Measurements from ENCODE around the gene FGF6.
"Not testable (repeated sequence)": the region's sequence is repeated elsewhere in the genome, so short reads cannot be mapped to it uniquely, and the experiment has no call there.

Gene FGF6

GRCh38 chr12:4471256-4471655 lies 25.6 kb upstream of the FGF6 start:
- Histone ChIP-seq H3K4me2 (ENCODE audit: insufficient read depth, low read length) (no peak overlapping the region), H3K79me2 (ENCODE audit: insufficient read depth, low read length) (no peaks in the 10 kb centered on the region), H3K27ac (ENCODE audit: low read length) (no peak overlapping the region), H3K27me3 (ENCODE audit: insufficient read depth, low read length, poor library complexity) (peaks cover 8% of the 10 kb centered on the region), H4K20me1 (ENCODE audit: insufficient read depth, low read length) (no peaks in the 10 kb centered on the region), H3K9me3 (ENCODE audit: insufficient read depth, low read length, severe bottlenecking) (no peaks in the 10 kb centered on the region), H3K9ac (ENCODE audit: low read depth, low read length) (no peak overlapping the region), H3K36me3 (ENCODE audit: insufficient read depth, low read length) (no peaks in the 10 kb centered on the region), H2AFZ (ENCODE audit: low read depth, low read length) (no peak overlapping the region), H3K4me1 (ENCODE audit: insufficient read depth, low read length) (no peaks in the 10 kb centered on the region), H3K4me3 (ENCODE audit: low read depth in 1 of 2, low read length in 2 of 2) (no peak overlapping the region)
- no peak for TF ChIP-seq CTCF (IDR thresholded peaks at IDR 0.05; ENCODE audit: borderline replicate concordance, extremely low read depth, low read length, poor library complexity, severe bottlenecking)
- no peak for TF ChIP-seq EZH2 (IDR thresholded peaks at IDR 0.05; ENCODE audit: borderline replicate concordance, low read depth, low read length, severe bottlenecking)
- ATAC-seq (ENCODE audit: insufficient read depth, low read depth) (no peak), DNase-seq (no peak)

GRCh38 chr12:4468994-4469393 lies 23.4 kb upstream of the FGF6 start:
- no peak overlapping the region for H3K4me3 ChIP-seq (ENCODE audit: low read depth in 1 of 2, low read length in 2 of 2)
- DNase-seq (no peak), ATAC-seq (ENCODE audit: insufficient read depth, low read depth) (no peak)
- TF ChIP-seq CTCF (IDR thresholded peaks at IDR 0.05; ENCODE audit: borderline replicate concordance, extremely low read depth, low read length, poor library complexity, severe bottlenecking) (no peak), EZH2 (IDR thresholded peaks at IDR 0.05; ENCODE audit: borderline replicate concordance, low read depth, low read length, severe bottlenecking) (no peak)
- no peaks in the 10 kb centered on the region for H3K36me3 ChIP-seq (ENCODE audit: insufficient read depth, low read length)
- no peaks in the 10 kb centered on the region for H4K20me1 ChIP-seq (ENCODE audit: insufficient read depth, low read length)
- no peak overlapping the region for H3K27ac ChIP-seq (ENCODE audit: low read length)
- H3K4me2 ChIP-seq (ENCODE audit: insufficient read depth, low read length), result no peak overlapping the region
- H3K27me3 ChIP-seq (ENCODE audit: insufficient read depth, low read length, poor library complexity), result peaks cover 2% of the 10 kb centered on the region
- no peak overlapping the region for H2AFZ ChIP-seq (ENCODE audit: low read depth, low read length)
- H3K9me3 ChIP-seq (ENCODE audit: insufficient read depth, low read length, severe bottlenecking), result no peaks in the 10 kb centered on the region
- no peaks in the 10 kb centered on the region for H3K79me2 ChIP-seq (ENCODE audit: insufficient read depth, low read length)
- no peak overlapping the region for H3K9ac ChIP-seq (ENCODE audit: low read depth, low read length)
- no peaks in the 10 kb centered on the region for H3K4me1 ChIP-seq (ENCODE audit: insufficient read depth, low read length)

GRCh38 chr12:4460761-4461160 lies 15.1 kb upstream of the FGF6 start:
- no peaks in the 10 kb centered on the region for H4K20me1 ChIP-seq (ENCODE audit: insufficient read depth, low read length)
- no peaks in the 10 kb centered on the region for H3K4me1 ChIP-seq (ENCODE audit: insufficient read depth, low read length)

GRCh38 chr12:4455849-4456248 lies 10.2 kb upstream of the FGF6 start:
- H3K27me3 ChIP-seq (ENCODE audit: insufficient read depth, low read length, poor library complexity); H3K36me3 ChIP-seq (ENCODE audit: insufficient read depth, low read length); H3K9me3 ChIP-seq (ENCODE audit: insufficient read depth, low read length, severe bottlenecking); DNase-seq; H2AFZ ChIP-seq (ENCODE audit: low read depth, low read length); H4K20me1 ChIP-seq (ENCODE audit: insufficient read depth, low read length); H3K27ac ChIP-seq (ENCODE audit: low read length); H3K4me1 ChIP-seq (ENCODE audit: insufficient read depth, low read length); H3K4me2 ChIP-seq (ENCODE audit: insufficient read depth, low read length); H3K4me3 ChIP-seq (ENCODE audit: low read depth in 1 of 2, low read length in 2 of 2); H3K79me2 ChIP-seq (ENCODE audit: insufficient read depth, low read length); H3K9ac ChIP-seq (ENCODE audit: low read depth, low read length); ATAC-seq (ENCODE audit: insufficient read depth, low read depth): not testable (repeated sequence)

More at GRCh38 chr12:4460761-4461160, 15.1 kb upstream of the FGF6 start:
- no peaks in the 10 kb centered on the region for H3K79me2 ChIP-seq (ENCODE audit: insufficient read depth, low read length)
- no peak for TF ChIP-seq EZH2 (IDR thresholded peaks at IDR 0.05; ENCODE audit: borderline replicate concordance, low read depth, low read length, severe bottlenecking)
- TF ChIP-seq CTCF (IDR thresholded peaks at IDR 0.05; ENCODE audit: borderline replicate concordance, extremely low read depth, low read length, poor library complexity, severe bottlenecking), result no peak
- H3K9ac ChIP-seq (ENCODE audit: low read depth, low read length), result no peak overlapping the region
- no peak overlapping the region for H3K4me3 ChIP-seq (ENCODE audit: low read depth in 1 of 2, low read length in 2 of 2)
- no peaks in the 10 kb centered on the region for H3K9me3 ChIP-seq (ENCODE audit: insufficient read depth, low read length, severe bottlenecking)
- ATAC-seq (ENCODE audit: insufficient read depth, low read depth) (no peak), DNase-seq (no peak)
- H3K4me2 ChIP-seq (ENCODE audit: insufficient read depth, low read length), result no peak overlapping the region
- H3K27me3 ChIP-seq (ENCODE audit: insufficient read depth, low read length, poor library complexity), result peaks cover 4% of the 10 kb centered on the region
- no peak overlapping the region for H3K27ac ChIP-seq (ENCODE audit: low read length)
- H2AFZ ChIP-seq (ENCODE audit: low read depth, low read length), result no peak overlapping the region
- H3K36me3 ChIP-seq (ENCODE audit: insufficient read depth, low read length), result no peaks in the 10 kb centered on the region

Measured in DND-41 (cell line).